Measurements from ENCODE around the gene SGPL1. TPM values are rescaled to one million over a fixed set of nuclear protein-coding genes. Genes with fewer than 3 reads are reported as not detected.

The SGPL1 gene
- total RNA-seq, 6 experiments from 2014 or later: 22.4 to 30.9 (median 26.0) TPM

DNA sequence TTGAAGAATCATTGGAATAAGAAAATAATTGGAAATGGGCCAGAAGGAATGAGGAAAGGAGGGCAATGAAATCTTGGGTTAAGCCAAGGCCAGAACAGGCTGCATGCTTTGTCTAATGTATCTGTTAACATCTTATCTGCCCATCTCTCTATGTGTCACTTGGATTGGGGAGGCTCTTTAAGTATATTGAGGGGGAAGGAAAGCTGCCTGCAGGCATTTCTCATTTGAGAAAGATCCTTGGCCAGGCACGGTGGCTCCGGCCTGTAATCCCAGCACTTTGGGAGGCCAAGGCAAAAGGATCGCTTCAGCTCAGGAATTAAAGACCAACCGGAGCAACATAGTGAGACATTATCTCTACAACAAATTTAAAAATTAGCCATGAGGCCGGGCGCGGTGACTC, 58.3 kb downstream of the SGPL1 start:
- Mint-ChIP-seq H3K4me1 (ENCODE audit: low read depth) (peaks cover 8% of the 10 kb centered on the region), H3K27ac (no peak overlapping the region), H3K36me3 (ENCODE audit: low read depth) (peaks cover 19% of the 10 kb centered on the region), H3K27me3 (ENCODE audit: insufficient read depth) (no peaks in the 10 kb centered on the region), H3K4me3 (no peak overlapping the region), H3K9me3 (no peaks in the 10 kb centered on the region)
- TF ChIP-seq, protein P1, sequence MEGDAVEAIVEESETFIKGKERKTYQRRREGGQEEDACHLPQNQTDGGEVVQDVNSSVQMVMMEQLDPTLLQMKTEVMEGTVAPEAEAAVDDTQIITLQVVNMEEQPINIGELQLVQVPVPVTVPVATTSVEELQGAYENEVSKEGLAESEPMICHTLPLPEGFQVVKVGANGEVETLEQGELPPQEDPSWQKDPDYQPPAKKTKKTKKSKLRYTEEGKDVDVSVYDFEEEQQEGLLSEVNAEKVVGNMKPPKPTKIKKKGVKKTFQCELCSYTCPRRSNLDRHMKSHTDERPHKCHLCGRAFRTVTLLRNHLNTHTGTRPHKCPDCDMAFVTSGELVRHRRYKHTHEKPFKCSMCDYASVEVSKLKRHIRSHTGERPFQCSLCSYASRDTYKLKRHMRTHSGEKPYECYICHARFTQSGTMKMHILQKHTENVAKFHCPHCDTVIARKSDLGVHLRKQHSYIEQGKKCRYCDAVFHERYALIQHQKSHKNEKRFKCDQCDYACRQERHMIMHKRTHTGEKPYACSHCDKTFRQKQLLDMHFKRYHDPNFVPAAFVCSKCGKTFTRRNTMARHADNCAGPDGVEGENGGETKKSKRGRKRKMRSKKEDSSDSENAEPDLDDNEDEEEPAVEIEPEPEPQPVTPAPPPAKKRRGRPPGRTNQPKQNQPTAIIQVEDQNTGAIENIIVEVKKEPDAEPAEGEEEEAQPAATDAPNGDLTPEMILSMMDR (IDR thresholded peaks at IDR 0.05): no peak
- peak; percentile 43 for DNase-seq

DNA sequence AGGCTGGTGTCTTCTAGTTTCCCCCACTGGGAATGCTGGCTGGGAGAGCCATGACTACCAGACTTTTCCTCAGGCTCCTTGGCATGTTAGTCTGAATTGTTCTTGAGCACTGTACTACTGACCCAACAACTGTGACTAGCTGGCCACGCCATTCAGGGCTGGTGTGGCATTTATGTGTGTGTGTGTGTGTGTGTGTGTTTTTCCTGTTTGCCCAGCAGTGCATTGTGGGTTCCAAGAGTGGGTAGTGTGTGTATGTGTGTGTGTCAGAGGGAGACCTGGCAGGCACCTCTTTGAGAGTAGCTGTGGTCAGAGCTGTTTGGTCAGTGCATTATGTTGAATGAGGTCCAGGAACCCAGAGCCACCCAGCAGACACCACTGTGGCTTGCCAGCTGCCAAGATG, 63.5 kb downstream of the SGPL1 start:
- TF ChIP-seq, protein P1 (IDR thresholded peaks at IDR 0.05): no peak
- Mint-ChIP-seq H3K36me3 (ENCODE audit: low read depth) (peaks cover 12% of the 10 kb centered on the region), H3K27ac (no peak overlapping the region), H3K4me1 (ENCODE audit: low read depth) (peaks cover 2% of the 10 kb centered on the region), H3K27me3 (ENCODE audit: insufficient read depth) (peaks cover 3% of the 10 kb centered on the region; the same call in 1 of the 2 replicates), H3K9me3 (no peaks in the 10 kb centered on the region), H3K4me3 (no peak overlapping the region)
- peak; percentile 19 for DNase-seq

DNA sequence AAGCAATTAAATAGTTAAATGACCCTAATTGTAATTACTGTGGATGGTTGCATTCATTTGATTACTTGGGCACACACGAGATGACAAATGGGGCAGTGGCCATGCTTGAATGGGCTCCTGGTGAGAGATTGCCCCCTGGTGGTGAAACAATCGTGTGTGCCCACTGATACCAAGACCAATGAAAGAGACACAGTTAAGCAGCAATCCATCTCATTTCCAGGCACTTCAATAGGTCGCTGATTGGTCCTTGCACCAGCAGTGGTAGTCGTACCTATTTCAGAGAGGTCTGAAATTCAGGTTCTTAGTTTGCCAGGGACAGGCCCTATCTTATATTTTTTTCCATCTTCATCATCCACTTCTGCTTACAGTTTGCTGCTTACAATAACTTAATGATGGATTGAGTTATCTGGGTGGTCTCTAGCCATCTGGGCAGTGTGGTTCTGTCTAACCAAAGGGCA, 64.4 kb downstream of the SGPL1 start:
- H3K27me3 Mint-ChIP-seq (ENCODE audit: insufficient read depth): peaks cover 3% of the 10 kb centered on the region; the same call in 1 of the 2 replicates
- peaks cover 6% of the 10 kb centered on the region for H3K4me1 Mint-ChIP-seq (ENCODE audit: low read depth)
- H3K27ac Mint-ChIP-seq: no peak overlapping the region
- DNase-seq: peak; percentile 64
- no peak overlapping the region for H3K4me3 Mint-ChIP-seq
- H3K36me3 Mint-ChIP-seq (ENCODE audit: low read depth): peaks cover 12% of the 10 kb centered on the region
- TF ChIP-seq, protein P1 (IDR thresholded peaks at IDR 0.05): peak; percentile 99
- H3K9me3 Mint-ChIP-seq: no peaks in the 10 kb centered on the region

DNA sequence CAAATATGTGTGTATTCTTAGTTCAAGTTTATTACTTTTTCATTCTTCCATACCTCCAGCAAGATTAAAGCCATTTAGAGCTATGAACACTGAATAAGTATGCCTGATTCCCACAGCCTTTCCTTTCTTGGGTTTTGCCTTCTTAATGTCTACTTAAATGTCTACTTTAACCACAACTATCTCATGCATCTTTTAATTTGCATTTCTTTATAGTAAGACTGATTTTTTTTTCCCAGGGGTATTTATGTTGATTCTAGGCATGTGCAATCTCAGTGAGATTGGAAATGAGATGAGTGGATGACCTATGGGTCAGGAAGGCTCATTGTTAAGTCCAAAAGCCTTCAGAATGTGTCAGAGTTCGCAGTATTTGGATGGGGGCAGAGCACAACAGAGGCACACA, 69.0 kb downstream of the SGPL1 start:
- Mint-ChIP-seq H3K27ac (no peak overlapping the region), H3K9me3 (no peaks in the 10 kb centered on the region), H3K4me1 (ENCODE audit: low read depth) (peaks cover 20% of the 10 kb centered on the region), H3K4me3 (no peak overlapping the region), H3K36me3 (ENCODE audit: low read depth) (no peaks in the 10 kb centered on the region), H3K27me3 (ENCODE audit: insufficient read depth) (peaks cover 6% of the 10 kb centered on the region; the same call in 1 of the 2 replicates)
- no peak for DNase-seq
- TF ChIP-seq, protein P1 (IDR thresholded peaks at IDR 0.05): no peak

DNA sequence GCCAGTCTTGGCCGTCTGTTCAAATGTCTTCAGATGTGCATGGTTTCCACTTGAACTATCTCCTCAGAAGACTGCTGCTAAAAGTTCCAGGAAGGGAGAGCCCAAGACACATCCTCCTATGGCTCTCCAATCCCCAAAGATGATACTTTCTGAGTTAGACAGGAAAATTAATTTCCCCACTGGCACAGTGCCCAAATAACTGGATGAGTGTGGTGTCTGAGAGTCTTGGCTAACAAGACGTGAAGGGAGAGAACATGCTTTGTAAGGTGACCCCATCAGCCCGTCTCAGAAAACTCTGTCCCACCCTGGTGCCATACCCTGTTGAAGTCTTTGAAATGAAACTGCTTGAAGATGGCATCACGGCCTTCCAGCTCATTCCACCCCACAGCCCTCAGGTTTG, 69.7 kb downstream of the SGPL1 start:
- peaks cover 6% of the 10 kb centered on the region; the same call in 1 of the 2 replicates for H3K27me3 Mint-ChIP-seq (ENCODE audit: insufficient read depth)
- no peak overlapping the region for H3K4me3 Mint-ChIP-seq
- no peaks in the 10 kb centered on the region for H3K36me3 Mint-ChIP-seq (ENCODE audit: low read depth)
- TF ChIP-seq, protein P1 (IDR thresholded peaks at IDR 0.05): no peak
- no peaks in the 10 kb centered on the region for H3K9me3 Mint-ChIP-seq
- H3K27ac Mint-ChIP-seq: no peak overlapping the region
- no peak for DNase-seq
- H3K4me1 Mint-ChIP-seq (ENCODE audit: low read depth): peaks cover 20% of the 10 kb centered on the region
